ENCODE measurements around the gene ARL5C.

Gene ARL5C

DNA sequence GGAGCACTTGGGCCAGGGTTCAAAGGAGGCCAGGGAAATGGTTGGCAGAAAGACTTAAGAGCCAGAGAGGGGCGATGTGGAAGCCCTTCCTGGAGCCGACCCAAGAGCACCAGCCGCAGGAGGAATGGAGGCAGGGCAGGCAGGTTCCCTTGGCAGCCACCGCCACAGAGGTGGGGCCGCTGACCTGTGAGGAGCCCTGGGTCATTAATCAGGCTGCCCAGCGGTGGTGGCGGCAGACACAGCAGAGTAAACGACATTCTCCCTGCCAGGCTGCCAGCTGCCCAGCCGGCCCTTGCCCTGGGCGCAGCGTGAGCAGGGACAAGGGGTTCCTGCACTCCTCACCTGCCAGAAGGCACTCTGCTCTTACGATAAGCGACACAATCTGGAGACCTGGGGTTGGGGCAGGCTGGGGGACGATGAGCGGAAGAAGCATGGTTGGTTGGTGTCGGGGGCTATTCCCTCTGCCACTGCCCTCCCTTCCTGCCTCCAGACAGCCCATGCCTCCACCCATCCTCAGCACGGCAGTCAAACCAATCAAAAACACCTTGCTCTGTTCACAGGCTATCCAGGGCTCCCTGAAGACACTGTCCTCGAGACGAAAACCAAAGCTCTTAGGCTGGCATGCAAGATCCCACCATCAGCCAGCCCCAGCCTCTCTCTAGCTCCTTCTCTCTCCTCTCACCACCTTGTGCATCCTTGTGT lies 55.4 kb downstream of the ARL5C start:
- H3K4me3 ChIP-seq (ENCODE audit: low read length), result no peak overlapping the region
- TF ChIP-seq, protein P1, sequence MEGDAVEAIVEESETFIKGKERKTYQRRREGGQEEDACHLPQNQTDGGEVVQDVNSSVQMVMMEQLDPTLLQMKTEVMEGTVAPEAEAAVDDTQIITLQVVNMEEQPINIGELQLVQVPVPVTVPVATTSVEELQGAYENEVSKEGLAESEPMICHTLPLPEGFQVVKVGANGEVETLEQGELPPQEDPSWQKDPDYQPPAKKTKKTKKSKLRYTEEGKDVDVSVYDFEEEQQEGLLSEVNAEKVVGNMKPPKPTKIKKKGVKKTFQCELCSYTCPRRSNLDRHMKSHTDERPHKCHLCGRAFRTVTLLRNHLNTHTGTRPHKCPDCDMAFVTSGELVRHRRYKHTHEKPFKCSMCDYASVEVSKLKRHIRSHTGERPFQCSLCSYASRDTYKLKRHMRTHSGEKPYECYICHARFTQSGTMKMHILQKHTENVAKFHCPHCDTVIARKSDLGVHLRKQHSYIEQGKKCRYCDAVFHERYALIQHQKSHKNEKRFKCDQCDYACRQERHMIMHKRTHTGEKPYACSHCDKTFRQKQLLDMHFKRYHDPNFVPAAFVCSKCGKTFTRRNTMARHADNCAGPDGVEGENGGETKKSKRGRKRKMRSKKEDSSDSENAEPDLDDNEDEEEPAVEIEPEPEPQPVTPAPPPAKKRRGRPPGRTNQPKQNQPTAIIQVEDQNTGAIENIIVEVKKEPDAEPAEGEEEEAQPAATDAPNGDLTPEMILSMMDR (IDR thresholded peaks at IDR 0.05; ENCODE audit: insufficient read depth, low read depth, low read length, missing control alignments), result no peak
- no peak for DNase-seq (ENCODE audit: low read depth)

- no peak overlapping the region for H3K4me3 ChIP-seq (ENCODE audit: low read length)
- DNase-seq (ENCODE audit: low read depth), result no peak
- TF ChIP-seq, protein P1 (IDR thresholded peaks at IDR 0.05; ENCODE audit: insufficient read depth, low read depth, low read length, missing control alignments), result no peak
Measured at GRCh38 chr17:39108461-39109375, 57.2 kb downstream of the ARL5C start.

GRCh38 chr17:39107973-39108372 lies 58.0 kb downstream of the ARL5C start:
- DNase-seq (ENCODE audit: low read depth), result no peak
- TF ChIP-seq, protein P1 (IDR thresholded peaks at IDR 0.05; ENCODE audit: insufficient read depth, low read depth, low read length, missing control alignments), result no peak
- H3K4me3 ChIP-seq (ENCODE audit: low read length), result no peak overlapping the region

- no peak for DNase-seq (ENCODE audit: low read depth)
- H3K4me3 ChIP-seq (ENCODE audit: low read length), result no peak overlapping the region
- TF ChIP-seq, protein P1 (IDR thresholded peaks at IDR 0.05; ENCODE audit: insufficient read depth, low read depth, low read length, missing control alignments), result no peak
Measured at GRCh38 chr17:39107155-39107554, 58.8 kb downstream of the ARL5C start.
